IMR-90 (cell line): Measurements from ENCODE around the gene EEF2K. TPM values are rescaled to one million over a fixed set of nuclear protein-coding genes. Genes with fewer than 3 reads are reported as not detected.

Experiments
- polyA plus RNA-seq, 3 experiments: library from polyadenylated mRNA; depleted of rRNA; stranded (reverse); fragments of >200 nt; gene quantifications; 2 replicates each; pipeline ENCODE4 v1.2.3, GENCODE V29; 2012; ENCODE audit warnings: low replicate concordance in 1 of 3
- total RNA-seq: library from RNA; depleted of rRNA; stranded (reverse); fragments of >200 nt; gene quantifications from 2 replicates; pipeline ENCODE4 v1.2.3, GENCODE V29; 2012; rRNA removed

EEF2K gene
- total and polyA plus RNA-seq, 2 of the 4 experiments (the other 2 are of a cell fraction): 9.7 to 16.5 TPM

Other genes with a start within 250 kb of the EEF2K start
- not detected in 2 replicates for gene PDZD9, start 205.2 kb upstream of the EEF2K start, total RNA-seq
- gene PDZD9, start 205.2 kb upstream of the EEF2K start, polyA plus RNA-seq (2012; rRNA removed): 0.13 TPM in 1 of 2 replicates, not detected in the other
- gene MOSMO, start 198.2 kb upstream of the EEF2K start, total RNA-seq: 16.0 and 16.9 TPM in 2 replicates
- gene MOSMO, start 198.2 kb upstream of the EEF2K start, polyA plus RNA-seq (2012; rRNA removed): 8.0 and 10.5 TPM in 2 replicates
- gene VWA3A, start 113.7 kb upstream of the EEF2K start, total RNA-seq: not detected in 2 replicates
- 0.01 TPM in 1 of 2 replicates, not detected in the other for gene VWA3A, start 113.7 kb upstream of the EEF2K start, polyA plus RNA-seq (2012; rRNA removed)
- not detected in 2 replicates for gene SDR42E2, start 43.8 kb upstream of the EEF2K start, total RNA-seq
- not detected in 2 replicates for gene SDR42E2, start 43.8 kb upstream of the EEF2K start, polyA plus RNA-seq (2012; rRNA removed)
- gene POLR3E, start 91.1 kb downstream of the EEF2K start, total RNA-seq: 19.9 and 71.1 TPM in 2 replicates
- 46.0 and 49.5 TPM in 2 replicates for gene POLR3E, start 91.1 kb downstream of the EEF2K start, polyA plus RNA-seq (2012; rRNA removed)
- 44.2 and 48.4 TPM in 2 replicates for gene CDR2, start 168.3 kb downstream of the EEF2K start, total RNA-seq
- 33.1 and 37.7 TPM in 2 replicates for gene CDR2, start 168.3 kb downstream of the EEF2K start, polyA plus RNA-seq (2012; rRNA removed)